GM21737 (cell line): Measurements from ENCODE around the gene C1orf122.

Experiments used
- ATAC-seq: cut with Tn5 transposase; IDR thresholded peaks from one replicate; pipeline ENCODE4 v1.9.1; 2021; ENCODE audit warnings: mild to moderate bottlenecking, moderate library complexity; ENCODE audit not compliant: unreplicated experiment

C1orf122 gene

GRCh38 chr1:37797750-37798345, 9.7 kb upstream of the C1orf122 start:
- ATAC-seq, result no peak

- no peak for ATAC-seq
Observed at GRCh38 chr1:37802439-37802838, 5.2 kb upstream of the C1orf122 start.

DNA sequence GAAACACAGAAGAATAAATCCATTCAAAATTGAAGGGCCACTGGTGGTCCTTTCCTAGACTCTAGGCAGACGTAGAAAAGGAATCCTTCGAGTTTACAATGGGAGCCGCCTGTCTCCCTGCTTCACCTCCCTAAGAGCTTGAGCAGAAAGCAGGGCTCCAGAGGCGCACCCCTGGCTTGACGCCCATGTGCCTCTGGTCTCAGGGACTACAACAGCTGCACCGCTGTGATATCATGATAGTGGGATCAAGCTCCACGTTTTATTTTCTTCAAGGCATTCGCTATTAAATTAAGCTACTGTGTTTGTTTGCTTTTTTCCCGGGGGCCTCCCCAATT, 403 bp upstream of the C1orf122 start:
- no peak for ATAC-seq

DNA sequence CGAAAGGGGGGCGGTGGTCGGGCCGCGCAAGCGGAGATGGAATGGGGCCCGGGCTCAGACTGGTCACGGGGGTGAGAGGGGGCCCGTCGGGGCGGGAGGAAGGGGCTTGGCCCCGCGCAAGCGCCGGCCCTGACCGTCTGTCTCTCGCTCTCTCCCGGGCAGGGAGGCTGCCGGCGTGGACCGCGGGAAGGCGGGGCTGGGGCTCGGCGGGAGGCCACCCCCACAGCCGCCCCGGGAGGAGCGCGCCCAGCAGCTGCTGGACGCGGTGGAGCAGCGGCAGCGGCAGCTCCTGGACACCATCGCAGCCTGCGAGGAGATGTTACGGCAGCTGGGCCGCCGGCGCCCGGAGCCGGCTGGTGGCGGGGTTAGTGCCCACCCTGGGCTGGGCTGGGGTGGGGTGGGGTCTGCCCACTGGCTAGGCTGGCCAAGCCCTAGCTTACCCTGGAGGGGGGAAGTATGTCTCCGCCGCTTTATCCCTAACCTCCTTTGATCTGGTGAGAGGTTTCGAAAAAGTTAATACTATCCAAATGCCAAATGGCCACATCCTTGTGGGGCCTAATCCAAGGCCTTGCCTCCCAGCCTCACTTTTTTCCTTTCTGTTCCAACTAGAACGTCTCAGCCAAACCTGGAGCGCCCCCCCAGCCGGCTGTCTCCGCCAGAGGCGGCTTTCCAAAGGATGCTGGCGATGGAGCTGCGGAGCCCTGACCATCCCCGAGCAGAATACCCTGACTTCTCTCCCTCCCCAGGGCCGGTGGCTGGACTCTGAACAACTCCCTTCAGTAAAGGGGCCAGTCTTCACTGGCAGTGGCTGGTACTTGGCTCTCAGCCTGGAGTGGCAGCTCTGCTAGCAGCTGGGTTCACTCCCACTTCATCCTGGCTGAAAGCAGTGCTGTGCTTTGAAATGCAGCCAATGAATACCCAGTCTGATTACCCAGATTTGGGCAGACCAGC, 1.1 kb downstream of the C1orf122 start:
- ATAC-seq, result peak; percentile 32

GRCh38 chr1:37809942-37810341, 2.4 kb downstream of the C1orf122 start:
- ATAC-seq, result no peak

- ATAC-seq, result no peak
Observed at GRCh38 chr1:37811027-37811655, 3.6 kb downstream of the C1orf122 start.

DNA sequence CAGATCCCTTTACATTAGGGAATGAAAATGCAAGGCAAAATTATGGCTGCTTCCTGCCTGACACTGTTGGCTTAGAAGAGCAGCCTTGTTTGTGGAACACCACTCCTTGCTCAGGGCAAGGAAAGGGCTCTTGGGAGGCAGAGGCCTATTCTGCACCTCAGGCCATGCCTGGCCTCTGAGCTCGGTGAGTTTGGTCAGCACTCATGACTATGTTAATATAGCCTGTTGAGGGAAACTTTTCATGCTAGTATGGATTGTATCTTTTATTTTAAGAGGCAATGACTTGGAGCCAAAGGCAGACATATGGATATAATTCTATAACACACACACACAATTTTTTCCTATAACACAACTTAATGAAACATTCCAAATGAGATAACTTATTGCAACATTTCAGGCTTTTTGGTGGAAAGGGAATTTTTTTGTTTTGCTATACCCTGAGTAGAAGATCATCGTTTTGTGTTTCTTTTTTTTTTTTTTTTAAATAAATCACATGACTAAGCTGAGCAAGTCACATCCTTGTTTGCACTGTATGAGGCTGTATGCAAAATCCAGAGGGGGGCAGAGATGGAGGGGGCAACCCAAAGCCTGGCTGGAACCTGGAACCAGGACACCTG, 6.0 kb downstream of the C1orf122 start:
- no peak for ATAC-seq

GRCh38 chr1:37814252-37814651, 6.7 kb downstream of the C1orf122 start:
- ATAC-seq, result no peak

- no peak for ATAC-seq
Observed at GRCh38 chr1:37817481-37817880, 9.9 kb downstream of the C1orf122 start.

GRCh38 chr1:37821481-37821880, 13.9 kb downstream of the C1orf122 start:
- no peak for ATAC-seq

DNA sequence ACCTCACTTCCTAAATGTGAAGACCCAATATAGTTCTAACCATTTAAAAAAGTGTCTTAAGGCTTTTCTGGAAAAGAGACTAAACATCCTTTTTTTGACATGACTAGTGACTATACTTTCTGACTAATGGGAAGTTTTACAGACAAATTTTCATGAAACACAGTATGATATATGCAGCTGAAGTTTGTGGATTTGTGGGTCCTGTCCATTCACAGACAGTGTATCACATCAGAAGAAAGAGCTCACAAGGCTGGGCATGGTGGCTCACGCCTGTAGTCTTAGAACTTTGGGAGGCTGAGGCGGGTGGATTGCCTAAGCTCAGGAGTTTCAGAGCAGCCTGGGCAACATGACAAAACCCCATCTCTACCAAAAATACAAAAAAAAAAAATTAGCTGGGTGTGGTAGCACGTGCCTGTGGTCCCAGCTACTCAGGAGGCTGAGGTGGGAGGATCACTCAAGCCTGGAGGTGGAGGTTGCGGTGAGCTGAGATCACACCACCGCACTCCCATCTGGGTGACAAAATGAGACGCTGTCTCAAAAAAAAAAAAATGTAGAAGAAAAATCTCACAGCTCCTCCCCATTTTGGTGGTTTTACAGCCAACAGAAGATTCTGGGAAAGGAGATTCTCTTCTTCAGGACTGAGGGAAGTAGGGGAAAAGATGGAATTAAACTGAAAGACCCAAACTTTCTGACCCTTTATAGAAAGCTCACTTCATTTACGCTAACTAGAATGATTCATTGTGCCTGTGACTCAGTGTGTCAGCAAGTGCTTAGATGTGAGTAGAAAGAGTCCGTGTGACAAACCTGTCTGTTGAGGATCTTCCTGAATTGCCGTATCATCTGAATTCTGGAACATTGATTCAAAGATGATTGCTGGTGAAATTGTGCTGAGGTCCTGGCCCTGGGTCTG, 15.6 kb downstream of the C1orf122 start:
- ATAC-seq, result no peak

- ATAC-seq, result no peak
Observed at GRCh38 chr1:37824001-37824400, 16.4 kb downstream of the C1orf122 start.

DNA sequence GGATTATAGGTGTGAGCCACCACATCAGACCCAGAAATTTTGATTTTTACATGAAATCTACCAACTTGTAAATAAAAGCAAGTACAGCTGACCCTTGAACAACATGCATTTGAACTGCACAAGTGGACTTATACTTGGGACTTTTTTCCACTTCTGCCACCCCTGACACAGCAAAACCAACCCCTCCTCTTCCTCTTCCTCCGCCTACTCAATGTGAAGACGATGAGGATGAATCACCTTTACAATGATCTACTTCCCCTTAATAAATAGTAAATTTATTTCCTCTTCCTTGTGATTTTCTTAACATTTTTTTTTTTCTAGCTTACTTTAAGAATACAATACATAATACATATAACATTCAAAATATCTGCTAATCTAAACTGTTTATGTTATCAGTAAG, 17.9 kb downstream of the C1orf122 start:
- ATAC-seq, result no peak

DNA sequence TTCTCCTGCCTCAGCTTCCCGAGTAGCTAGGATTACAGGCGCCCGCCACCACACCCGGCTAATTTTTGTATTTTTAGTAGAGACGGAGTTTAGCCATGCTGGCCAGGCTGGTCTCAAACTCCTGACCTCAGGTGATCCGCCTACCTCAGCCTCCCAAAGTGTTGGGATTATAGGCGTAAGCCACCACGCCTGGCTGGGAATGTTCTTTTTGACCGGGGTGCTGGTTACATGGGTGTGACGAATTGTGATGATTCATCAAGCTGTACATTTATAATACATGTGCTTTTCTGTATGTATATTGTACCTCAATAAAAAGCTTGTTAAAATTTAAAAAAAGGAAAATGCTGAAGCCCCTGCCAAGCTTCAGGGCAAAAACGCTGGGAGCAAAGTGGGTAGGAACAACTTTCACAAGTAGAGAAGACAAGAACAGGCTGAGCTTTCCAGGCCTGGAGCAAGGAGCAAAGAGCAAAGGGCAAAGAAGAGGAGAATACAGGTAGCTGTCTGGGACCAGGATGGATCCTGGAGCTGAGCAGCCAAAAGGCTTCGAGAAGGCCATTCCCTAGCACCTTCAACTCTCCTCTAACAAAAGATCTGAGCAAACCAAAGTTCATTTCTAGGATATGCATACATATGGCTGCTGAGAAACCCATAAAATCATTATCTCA, 21.0 kb downstream of the C1orf122 start:
- ATAC-seq, result no peak

- no peak for ATAC-seq
Observed at GRCh38 chr1:37831109-37831508, 23.5 kb downstream of the C1orf122 start.

DNA sequence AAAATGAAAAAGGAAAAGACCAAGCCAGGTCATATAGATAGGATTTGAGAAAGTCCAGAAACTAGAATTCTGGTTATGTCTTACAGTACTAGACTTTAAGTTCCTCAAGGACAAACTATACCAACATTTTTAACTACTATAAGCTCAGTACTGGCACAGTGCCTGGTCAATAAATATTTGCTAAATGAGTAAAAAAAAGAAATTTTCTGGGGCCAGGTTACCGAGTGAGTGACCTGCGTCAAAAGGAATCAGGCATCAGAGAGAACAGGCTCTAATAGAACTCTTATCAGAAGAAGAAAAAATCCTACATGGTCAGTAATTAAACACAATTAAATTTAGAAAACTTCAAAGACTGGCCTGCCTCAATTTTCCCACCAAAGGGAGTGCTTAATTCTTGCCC, 24.2 kb downstream of the C1orf122 start:
- ATAC-seq, result no peak

- no peak for ATAC-seq
Observed at GRCh38 chr1:37836788-37837187, 29.2 kb downstream of the C1orf122 start.

GRCh38 chr1:37839676-37840075, 32.1 kb downstream of the C1orf122 start:
- ATAC-seq, result no peak

- no peak for ATAC-seq
Observed at GRCh38 chr1:37840711-37841110, 33.1 kb downstream of the C1orf122 start.

GRCh38 chr1:37841652-37842051, 34.1 kb downstream of the C1orf122 start:
- ATAC-seq, result no peak
